NCI-H2029 treated with DMSO at 0.1 percent for 48 hours (cell line): ENCODE data around the gene RFX3.

Experiments used
- DNase-seq: peaks from one replicate; lab custom pipeline; 2025; lab: John Stamatoyannopoulos, UW

Gene RFX3

DNA sequence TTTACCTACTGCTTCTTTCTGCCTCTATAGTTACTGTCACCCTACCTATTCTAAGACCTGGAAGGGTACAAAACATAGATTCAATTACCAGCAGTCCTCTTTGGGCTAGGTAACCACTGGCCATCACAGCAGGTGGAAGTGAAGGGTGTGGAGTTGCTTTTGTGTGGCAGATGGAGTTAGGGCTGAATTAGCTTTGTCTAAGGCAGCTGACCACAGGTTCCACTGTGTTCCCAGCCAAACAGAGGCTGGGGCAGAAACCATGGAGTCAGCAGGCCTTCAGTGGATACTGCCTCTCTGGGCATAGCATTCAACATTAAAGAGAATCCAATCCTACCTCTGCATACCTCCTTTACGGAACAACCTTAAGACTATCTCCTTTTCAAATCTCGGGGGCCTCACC lies 254.2 kb downstream of the RFX3 start:
- no peak for DNase-seq

DNA sequence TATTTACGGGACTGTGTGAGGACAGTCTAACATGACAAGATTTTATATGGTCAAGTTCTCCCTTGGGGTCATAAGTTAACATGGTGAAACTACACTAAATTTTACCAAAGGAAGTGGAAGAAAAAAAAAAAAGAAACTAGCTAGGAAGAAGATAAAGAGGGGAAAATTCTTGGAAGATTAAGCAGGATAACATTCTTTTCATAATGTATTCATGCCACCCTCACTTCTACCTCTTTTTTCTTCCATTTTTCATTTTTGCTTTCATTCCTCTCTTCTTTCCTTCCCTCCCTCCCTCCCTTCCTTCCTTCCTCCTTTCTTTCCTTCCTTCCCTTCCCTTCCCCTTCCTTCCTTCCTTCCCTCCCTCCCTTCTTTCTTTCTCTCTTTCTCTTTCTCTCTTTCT lies 254.6 kb downstream of the RFX3 start:
- no peak for DNase-seq

DNA sequence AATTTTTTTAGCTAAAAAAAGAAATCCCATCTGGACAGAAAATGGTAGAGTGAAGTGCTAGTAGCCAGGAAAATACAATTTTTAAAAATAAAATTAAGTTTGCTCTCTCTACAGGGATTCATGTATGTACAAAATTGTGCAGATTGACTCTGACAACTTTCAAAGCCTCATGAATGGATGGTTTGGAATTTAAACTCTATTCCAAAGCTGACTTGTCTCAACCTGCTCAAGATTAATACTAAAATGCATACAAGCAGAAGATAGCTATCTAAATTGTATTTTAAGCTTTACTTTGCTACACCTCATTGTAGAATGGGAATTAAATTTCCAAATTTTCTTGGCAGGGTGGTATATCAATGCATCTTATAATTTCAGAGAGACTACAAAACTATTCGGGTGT lies 257.6 kb downstream of the RFX3 start:
- DNase-seq = no peak

DNA sequence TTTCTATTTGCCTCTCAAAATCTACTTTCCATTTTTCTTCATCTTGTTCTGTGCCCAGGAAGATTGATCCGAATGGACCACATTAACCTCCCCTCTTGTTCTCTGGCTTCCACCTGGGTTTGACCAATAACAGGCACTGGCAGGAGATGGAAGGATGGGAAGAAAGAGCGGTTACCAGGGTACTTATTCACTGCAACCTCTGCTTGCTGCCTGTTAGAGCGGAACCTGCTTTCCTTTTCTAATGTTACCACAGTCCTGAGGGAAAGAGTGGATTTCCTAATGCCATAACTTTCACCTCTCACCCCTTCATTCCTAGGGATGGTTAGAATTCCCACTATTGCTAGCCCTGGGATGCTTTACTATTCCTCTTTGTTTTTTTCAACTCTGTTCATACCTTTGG lies 262.1 kb downstream of the RFX3 start:
- no peak for DNase-seq

DNA sequence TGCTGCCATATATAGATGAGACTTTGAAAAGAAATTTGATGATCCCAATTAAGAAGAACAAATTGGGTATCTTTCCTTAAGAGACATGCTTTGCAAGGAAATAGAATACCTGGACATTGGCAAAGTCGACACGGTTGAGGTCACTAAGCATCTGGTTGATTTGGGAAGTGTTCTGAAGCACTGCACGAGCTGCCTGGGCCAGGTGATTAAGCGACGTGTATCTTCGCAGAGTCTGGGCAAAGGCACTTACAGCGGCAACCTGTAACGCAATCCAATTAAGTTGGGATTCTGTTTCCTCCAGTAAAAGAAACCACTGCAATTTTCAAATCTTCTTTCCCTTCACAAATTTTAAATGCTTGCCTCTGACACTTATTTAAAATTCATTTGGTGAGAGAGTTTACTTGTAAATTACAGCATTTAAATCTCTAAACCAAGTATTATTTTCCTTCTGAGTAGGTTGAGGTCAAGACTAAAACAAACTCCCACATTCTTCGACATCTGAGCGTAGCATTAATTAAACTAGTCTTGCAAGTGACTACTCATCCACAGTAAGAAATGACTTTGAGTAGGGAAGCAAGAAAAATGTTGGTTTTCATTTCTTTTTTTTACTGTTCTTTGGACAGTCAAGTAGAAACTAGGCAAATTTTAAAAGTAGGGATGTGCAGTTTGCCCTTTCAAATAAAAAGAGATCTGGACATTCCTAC lies 262.8 kb downstream of the RFX3 start:
- no peak for DNase-seq

DNA sequence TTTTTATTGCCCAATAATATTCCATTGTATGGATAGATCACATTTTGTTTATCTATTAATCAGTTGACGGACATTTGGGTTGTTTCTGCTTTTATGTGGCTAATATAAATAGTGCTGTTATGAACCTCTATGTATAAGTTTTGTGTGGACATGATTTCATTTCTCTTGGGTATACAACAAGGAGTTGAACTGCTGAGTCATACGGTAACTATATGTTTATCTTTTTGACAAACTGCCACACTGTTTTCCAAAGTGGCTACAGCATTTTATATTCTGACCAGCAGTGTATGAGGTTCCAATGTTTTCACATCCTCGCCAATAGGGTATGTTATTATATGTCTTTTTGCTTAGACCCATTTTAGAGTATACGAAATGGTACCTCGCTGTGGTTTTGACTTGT lies 264.3 kb downstream of the RFX3 start:
- DNase-seq = no peak

DNA sequence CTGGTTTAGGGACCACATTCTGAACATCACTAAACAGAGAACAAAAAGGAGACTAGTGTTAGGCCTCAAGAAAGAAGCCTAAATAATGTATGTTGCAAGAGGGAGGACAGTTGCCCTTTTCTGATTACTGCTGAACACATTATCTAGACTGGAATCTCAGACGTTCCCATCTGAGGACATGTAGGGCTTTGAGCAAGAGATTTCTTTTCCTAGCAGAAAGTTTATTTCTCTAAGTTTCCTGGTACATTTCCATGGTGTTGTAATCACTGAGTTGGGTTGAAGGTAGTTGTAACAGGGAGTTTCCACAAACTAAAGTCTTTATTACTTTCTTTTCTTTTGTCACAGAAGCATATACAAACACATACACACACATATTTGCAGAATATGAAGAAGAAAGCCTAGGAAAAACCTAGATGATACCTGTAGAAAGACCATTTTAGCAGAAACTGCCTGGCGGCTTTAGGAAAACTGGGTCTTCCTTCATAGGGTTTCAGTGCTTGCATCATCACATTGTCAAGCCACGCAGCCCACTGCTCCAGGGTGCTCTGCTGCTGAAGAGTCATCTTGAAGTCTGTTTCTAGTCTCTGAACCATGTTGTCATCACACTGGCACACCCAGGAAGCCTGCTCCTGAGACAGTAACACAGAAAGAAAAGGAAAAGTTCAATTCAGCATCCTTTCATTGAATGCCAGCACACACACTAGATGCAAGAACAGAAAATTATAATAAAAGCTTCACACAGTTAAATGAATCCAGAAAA lies 269.1 kb downstream of the RFX3 start:
- DNase-seq = no peak

DNA sequence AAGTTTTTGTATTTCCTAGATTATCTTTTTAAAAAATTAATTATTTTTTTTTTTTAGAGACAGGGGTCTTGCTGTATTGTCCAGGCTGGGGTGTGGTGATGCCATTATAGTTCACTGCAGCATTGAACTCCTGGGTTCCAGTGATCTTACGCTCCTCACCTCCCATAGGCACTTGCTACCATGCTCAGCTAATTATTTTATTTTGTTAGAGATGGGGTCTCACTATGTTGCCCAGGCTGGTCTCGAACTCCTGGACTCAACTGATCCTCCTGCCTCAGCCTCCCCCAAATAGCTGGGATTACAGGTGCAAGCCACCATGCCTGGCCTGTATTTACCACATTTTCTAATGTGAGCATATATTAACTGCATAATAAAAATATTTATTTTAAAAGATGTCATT lies 274.5 kb downstream of the RFX3 start:
- DNase-seq = no peak

DNA sequence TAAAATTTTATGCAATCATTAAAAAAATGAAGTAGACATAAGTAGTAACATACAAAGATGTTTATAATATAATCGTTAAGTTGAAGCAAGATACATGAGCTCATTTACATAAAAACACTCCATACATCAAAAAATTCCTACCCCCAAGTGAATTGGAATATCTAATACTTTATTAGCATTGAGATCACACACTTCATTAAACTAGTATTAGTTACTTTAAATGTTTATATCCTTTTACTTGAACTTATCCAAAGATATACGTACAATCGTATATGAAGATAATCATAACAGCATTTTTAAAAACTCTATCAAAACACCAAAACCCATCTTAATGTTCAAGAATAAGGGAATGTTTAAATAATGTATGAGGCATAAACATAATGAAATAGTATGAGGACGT lies 275.1 kb downstream of the RFX3 start:
- DNase-seq = no peak

DNA sequence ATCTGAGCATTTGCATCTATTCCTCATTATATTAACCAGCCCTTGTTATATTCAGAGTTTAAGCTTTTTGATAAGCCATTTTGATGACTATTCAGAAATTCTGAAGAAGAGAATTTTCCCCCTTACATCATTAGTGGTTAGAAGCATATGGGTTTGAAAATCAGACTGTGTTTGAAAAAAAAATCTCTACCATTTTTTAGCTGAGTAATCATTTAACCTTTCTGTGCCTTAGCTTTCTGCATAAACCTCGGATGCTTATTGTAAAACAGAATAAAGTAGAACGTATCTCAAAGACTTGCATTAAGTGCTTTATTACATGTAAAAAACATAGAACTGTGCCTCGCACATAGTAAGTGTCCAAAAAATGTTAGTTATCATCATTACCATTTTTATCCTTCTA lies 278.6 kb downstream of the RFX3 start:
- DNase-seq = no peak

DNA sequence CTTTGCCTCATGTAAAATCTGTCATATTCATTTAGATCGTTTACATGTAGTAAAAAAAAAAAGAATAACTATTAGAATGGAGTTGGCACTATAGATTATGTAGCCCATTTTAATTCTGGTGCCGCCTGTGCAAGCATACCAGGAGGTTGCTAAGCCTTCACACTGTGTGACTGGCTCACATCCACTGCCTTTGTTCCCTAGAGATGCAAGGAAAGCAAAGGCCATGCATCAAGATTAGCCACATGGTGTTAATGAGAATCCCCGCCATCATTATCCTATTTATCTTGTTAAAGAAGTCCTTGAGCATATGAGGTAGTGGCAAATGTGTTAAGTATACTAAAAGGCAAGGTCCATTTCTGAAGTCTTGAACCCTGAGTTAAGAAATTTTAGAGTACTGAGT lies 279.6 kb downstream of the RFX3 start:
- DNase-seq = no peak

DNA sequence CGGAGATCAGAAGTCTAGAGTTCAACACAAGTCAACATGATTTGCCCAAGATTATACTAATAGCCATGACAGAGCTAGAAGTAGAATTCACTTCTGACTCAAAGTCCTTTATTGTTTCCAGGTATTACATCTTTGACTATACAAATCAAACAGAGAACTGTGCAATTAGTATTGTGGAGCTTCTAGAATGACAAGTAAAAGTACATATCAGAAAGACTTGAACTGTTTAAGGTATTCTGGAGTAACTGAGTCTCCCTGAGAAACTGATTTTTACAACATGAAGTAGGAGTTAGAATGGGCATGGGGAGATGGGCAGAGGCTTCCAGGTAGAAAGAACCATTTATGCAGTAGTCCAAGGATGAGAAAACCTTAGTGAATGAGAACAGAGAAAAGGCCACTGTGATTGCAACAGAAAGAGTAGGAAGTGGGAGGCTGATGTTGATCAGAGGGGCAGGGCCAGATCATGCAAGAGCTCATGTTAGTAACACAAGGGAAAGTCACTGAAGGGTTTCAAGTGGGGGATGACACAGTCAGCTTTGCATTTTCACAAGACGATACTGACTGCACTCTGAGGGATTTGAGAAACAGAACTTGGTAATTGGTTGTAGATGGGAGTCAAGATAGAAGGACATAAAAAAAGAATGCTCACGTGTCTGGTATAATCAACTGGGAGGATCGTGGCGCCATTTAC lies 280.7 kb downstream of the RFX3 start:
- no peak for DNase-seq

DNA sequence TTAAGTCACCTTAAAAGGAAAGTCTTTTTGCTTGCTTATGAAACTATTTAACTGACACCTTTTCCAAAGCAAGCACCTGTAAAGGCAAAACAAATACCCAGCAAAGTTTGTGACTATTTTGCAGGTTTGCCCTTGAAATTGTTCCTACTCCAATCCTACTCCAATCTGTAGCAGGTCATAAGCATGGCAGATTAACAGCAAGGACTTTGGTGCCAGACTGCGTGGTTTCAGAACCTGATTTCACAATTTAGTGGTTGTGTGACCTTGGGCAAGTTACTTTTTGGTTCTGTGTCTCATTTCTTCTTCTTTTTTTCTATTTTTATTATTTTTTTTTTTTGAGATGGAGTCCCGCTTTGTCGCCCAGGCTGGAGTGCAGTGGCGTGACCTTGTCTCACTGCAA lies 282.1 kb downstream of the RFX3 start:
- no peak for DNase-seq

DNA sequence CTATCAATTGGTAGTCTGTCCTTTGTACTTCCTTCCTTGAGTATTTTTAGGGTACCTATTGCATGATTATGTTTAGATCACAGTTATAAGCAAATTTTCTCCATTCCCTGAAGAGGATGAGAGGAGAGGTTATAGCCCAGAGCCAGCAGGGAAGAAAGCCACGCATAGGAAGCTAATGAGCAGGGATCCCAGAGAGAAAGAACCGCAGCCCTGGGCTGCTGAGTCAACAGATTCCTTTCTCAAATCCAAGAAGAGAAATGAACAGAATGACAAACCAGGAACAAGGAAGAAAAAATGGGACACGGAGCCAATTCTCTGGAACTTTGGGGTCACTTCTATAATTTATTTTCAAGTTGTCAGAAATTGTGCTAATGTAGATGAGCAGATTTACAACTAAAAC lies 284.5 kb downstream of the RFX3 start:
- DNase-seq = no peak

DNA sequence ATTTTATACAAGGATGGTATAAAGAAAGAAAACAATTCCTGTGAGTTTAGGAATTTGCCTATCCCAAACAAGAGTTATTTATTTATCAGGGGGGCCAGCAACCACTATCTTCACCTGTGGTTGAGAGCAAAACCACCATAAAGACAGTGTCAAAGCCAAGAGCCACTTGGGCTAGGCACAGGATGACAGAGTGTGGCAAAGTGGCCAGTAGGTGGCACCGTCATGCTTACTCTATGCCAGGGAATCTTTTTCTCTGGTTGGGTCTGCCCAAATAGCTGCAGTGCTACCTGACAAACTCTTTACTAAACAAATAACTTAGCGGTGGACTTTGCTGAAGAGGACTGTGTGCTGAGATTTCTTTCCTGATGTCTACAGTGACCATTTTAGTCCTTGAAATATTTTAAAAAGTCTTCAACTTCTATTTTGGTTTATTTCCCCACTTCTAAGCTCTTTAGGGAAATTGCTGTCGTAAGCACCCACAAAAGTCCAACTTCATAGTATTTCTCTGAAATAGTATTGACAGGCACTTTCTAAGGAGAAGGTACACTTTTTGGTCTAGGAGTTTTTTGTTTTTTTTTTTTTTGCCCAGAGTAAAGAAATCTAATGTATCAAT lies 285.0 kb downstream of the RFX3 start:
- DNase-seq = no peak

DNA sequence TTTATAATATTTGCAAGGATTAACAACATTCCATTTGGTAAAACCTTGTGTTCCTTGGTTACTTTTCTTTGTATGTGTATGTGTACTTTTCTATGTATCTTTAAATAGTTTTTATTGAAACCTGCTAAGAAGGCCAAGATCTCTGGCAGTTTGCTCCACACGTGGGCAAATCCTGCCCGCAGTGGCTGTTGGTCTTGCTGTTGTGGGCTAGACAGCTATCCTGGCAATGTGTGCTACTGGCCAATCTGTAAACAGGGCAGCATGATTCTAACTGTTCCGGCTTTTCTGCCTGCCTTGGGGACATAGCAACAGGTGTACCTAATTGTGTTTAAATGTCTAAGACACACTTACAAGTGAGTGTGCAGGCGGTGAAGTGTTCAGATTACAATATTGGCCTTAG lies 286.6 kb downstream of the RFX3 start:
- no peak for DNase-seq

DNA sequence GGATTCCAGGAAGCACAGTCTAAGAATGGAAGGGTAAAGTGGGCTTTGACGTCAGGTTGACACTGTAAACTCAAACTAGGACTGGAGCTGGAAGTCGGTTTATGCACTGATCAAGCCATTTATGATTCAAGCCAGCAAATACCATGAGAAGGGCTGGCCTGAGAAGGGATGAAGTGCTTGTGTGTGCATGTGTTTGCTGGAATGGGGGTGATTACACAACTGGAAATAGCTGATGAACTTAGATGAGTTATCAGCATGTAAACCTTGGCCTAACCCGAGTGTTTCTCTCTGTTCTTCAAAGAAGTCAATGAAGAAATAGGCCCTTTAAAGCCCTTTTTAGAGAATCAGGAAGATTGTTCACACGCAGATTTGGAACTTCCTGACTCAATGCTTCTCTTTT lies 287.6 kb downstream of the RFX3 start:
- DNase-seq = no peak

DNA sequence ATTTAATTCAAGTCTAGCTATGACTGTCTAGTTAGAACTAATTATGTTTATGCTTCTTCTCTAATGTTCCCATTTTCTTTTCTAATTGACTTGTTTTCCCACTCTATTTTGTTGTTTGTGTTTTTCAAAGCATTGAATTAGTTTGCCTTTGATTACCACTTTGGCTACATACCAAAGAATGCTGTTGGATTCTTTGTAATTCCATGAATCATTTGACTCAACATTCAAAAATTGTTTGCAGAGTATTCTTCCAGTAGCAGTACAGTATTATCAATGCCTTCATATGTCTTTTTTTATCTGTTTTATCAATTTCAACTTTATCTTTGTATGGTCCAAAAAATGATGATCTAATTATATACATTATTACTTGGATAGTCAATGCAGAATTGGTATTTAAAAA lies 288.7 kb downstream of the RFX3 start:
- DNase-seq = no peak

DNA sequence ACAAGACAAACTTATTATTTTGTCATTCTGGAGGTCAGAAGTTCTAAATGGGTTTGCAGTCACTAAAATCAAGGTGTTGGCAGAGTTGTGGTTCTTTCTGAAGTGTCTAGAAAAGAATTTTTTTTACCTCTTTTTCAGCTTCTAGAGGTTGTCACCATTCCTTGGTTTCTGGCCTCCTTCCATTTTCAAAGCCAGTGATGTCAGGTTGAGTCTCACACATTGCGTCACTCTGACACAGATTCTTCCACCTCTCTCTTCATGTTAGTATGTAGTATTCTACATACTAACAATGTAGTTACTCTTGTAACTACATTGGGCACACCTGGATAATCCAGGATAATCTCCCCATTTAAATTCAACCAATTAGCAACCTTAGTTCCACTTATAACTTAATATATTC lies 290.3 kb downstream of the RFX3 start:
- DNase-seq = no peak

DNA sequence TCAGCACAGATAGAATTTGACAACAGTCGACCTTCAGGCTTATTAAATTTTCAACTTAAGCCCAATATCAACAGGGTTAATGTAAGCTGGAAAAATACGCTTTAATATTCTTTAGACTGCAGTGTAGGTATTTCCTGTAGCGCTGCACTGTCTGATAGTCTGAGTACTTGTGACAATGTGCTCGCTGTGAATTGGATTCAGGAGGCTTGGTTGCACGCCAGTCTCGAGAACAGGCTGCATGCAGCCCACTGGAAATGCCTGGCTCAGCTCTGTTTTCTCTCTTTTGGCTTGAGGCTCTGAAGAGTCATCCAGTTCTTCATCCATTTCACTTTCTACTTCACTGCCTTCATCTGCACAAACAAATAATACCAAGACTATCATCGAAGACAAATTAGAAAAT lies 300.9 kb downstream of the RFX3 start:
- no peak for DNase-seq

DNA sequence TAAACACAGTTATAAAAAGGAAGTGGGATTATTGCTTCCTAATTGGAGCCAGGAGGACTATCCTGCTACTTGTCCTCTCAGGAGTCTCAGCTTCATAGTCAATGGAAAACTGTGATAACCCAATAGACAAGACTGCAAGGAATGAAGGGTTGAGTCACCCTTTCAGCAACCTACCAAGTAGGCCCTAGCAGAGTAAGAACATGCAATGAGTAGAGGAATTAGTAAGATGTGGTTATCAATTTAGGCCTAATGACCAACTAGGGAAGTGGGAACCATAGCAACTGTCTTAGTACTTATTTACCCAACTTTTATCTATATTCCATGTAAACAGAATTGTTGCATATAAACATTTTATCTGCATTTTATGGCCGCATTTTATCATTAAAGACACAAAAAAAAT lies 310.1 kb downstream of the RFX3 start:
- DNase-seq = no peak

DNA sequence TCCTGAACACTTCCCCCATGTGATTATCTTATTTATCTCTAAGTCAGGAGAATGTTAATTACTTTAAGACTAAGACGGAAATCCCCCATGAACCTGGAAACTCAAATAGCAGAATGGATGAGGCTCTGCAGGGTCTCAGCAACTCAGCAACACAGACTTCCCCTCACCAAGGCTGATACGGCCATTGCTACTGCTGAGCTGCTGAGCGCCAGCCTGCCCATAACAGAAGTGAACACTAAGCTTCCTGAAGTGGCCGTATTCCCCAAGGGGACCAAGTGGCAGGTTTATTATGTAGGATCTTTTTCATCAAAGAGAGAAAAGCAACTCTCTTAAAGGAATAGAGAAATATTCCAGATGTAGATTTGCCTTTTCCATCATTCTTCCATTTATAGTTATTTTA lies 311.1 kb downstream of the RFX3 start:
- DNase-seq = no peak
